NB4 (cell line): Measurements from ENCODE around the gene SNRNP200.
A peak's percentile ranks its signal among the peaks of the same experiment; 100 is the strongest.

Source experiments
- DNase-seq: peaks from one replicate; pipeline ENCODE4 v3.0.0; 2010; ENCODE audit warnings: low read depth
- H3K4me3 ChIP-seq: one replicate; pipeline ENCODE4 v1.5.1; 2011; ENCODE audit warnings: mild to moderate bottlenecking, low read depth, low read length, moderate library complexity
- CTCF ChIP-seq: IDR thresholded peaks from one replicate; pipeline ENCODE4 v1.5.1; 2012; ENCODE audit warnings: low read depth, low read length
- MYC ChIP-seq: IDR thresholded peaks from 2 replicates; pipeline ENCODE4 v1.6.1; 2011; ENCODE audit warnings: low read depth, low read length
- POLR2A ChIP-seq: IDR thresholded peaks from 2 replicates; pipeline ENCODE4 v1.6.1; 2011; ENCODE audit warnings: mild to moderate bottlenecking; ENCODE audit not compliant: insufficient read length; ENCODE audit errors: extremely low read depth
- TF ChIP-seq, protein P1 (sequence below): IDR thresholded peaks from 2 replicates; pipeline ENCODE4 v1.6.1; 2011; ENCODE audit warnings: low read depth, low read length

SNRNP200 gene

DNA sequence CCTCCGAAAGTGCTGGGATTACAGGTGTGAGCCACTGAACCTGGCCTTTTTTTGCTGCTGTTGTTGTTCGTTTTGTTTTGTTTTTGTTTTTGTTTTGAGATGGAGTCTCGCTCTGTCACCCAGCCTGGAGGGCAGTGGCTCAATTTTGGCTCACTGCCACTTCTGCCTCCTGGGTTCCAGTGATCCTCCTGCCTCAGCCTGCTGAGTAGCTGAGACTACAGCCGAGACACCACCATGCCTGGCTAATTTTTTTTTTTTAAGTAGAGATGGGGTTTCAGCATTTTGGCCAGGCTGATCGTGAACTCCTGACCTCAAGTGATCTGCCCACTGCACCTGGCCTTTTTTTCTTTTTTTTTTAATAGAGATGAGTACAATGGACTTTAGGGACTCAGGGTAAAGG, 61.5 kb downstream of the SNRNP200 start:
- TF ChIP-seq CTCF (no peak), MYC (no peak), POLR2A (no peak)
- TF ChIP-seq, protein P1, sequence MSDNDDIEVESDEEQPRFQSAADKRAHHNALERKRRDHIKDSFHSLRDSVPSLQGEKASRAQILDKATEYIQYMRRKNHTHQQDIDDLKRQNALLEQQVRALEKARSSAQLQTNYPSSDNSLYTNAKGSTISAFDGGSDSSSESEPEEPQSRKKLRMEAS = no peak
- no peak for DNase-seq
- H3K4me3 ChIP-seq = no peak overlapping the region

GRCh38 chr2:96241900-96242611, 63.3 kb downstream of the SNRNP200 start:
- peak; percentile 87 for DNase-seq
- peak; percentile 43 for TF ChIP-seq POLR2A
- TF ChIP-seq, protein P1 = no peak
- peak overlapping the region; percentile 3 for H3K4me3 ChIP-seq

- H3K4me3 ChIP-seq = no peak overlapping the region
- peak; percentile 44 for DNase-seq
- no peak for TF ChIP-seq CTCF
- TF ChIP-seq, protein P1 = no peak
- no peak for TF ChIP-seq POLR2A
- no peak for TF ChIP-seq MYC
These were observed 64.1 kb downstream of the SNRNP200 start for GRCh38 chr2:96241227-96241626.

- TF ChIP-seq MYC (no peak), POLR2A (no peak), CTCF (no peak)
- TF ChIP-seq, protein P1 = no peak
- no peak for DNase-seq
- H3K4me3 ChIP-seq = no peak overlapping the region
These were observed 64.9 kb downstream of the SNRNP200 start for GRCh38 chr2:96240341-96241038.

DNA sequence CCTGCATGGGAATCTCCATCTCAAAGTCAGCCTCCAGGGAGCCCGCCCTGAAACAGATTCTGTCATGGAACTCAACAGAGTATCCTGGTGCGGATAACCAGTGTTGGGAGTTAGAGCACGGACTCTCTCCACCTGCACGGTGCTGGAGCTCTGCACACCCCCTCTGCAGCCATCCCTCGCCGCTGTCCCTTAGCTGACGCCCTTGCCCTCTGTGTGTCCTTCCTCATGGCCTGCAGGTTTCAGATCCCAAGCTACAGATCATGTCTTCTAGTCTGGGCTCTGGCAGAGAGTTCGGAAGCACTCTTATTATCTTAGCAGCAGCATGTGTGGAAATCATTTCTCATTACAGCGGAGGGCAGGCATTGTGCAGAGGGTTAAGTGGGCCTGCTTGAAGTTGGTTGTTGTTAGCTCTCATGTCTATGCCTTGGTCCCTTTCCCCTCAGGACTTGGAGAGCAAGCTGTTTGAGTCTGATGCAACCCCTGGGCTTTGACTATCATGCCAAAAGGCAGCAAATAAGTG, 65.5 kb downstream of the SNRNP200 start:
- TF ChIP-seq, protein P1 = no peak
- TF ChIP-seq POLR2A = no peak
- no peak for TF ChIP-seq CTCF
- no peak for TF ChIP-seq MYC
- DNase-seq = no peak
- no peak overlapping the region for H3K4me3 ChIP-seq

DNA sequence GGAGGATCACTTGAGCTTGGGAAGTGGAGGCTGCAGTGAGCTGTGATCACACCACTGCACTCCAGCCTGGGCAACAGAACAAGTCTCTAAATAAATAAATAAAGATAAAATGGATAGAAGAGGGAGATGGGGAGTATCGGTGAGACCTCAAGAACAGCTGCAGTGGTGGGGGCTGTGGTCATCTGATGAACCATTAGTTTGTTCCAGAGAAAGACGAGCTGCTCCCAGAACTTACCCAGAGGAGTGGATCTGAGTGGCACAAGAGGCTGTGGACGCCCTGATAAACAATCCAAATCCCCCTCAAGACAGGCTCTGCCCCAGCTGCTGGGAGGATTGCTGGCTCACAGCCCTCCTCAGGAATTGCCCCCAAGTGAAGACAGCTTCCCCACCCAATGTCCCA, 66.3 kb downstream of the SNRNP200 start:
- no peak for DNase-seq
- no peak overlapping the region for H3K4me3 ChIP-seq
- TF ChIP-seq, protein P1 = no peak
- TF ChIP-seq CTCF (no peak), MYC (no peak), POLR2A (no peak)
